SK-N-SH (cell line): Measurements from ENCODE around the gene EXOC1L. TPM values are rescaled to one million over a fixed set of nuclear protein-coding genes. Genes with fewer than 3 reads are reported as not detected.

Experiments
- CTCF ChIA-PET: fragments of 300-600, 350-600 bp; formaldehyde crosslinking; extraction: SDS; loops from one replicate; lab custom pipeline; 2021; lab: Yijun Ruan, JAX
- POLR2A ChIA-PET: fragments of 350-600 bp; sonication (Branson Sonifier 250); formaldehyde crosslinking; extraction: SDS; loops from one replicate; lab custom pipeline; 2020; ENCODE audit warnings: antibody characterized with exemption, inconsistent platforms; lab: Yijun Ruan, JAX
- DNase-seq: peaks from one replicate; pipeline ENCODE4 v3.0.0; 2012
- H2AFZ ChIP-seq: fragments of 200-600 bp; sonication (generic); 2 replicates; pipeline ENCODE4 v1.8.1; 2016; ENCODE audit warnings: antibody characterized with exemption, mild to moderate bottlenecking, low read depth
- H3F3A ChIP-seq: fragments of 200-600 bp; sonication (generic); replicated peaks from 2 replicates; pipeline ENCODE3; 2016; ENCODE audit warnings: antibody characterized with exemption, mild to moderate bottlenecking; ENCODE audit not compliant: insufficient read depth
- H3K27ac ChIP-seq, 2 experiments: fragments of 200-500 bp in 1 of 2; fragments of 200-600 bp in 1 of 2; sonication (Bioruptor generic) in 1 of 2; sonication (generic), shearing (Covaris generic) in 1 of 2; 2 replicates each; pipeline versions ENCODE4 v1.5.1 to v1.6.1; 2014 to 2016; ENCODE audit warnings: low read depth in 2 of 2, inconsistent platforms in 1 of 2, low read length in 1 of 2, mild to moderate bottlenecking in 1 of 2, mixed read lengths in 1 of 2
- H3K27me3 ChIP-seq: fragments of 200-600 bp; sonication (generic), shearing (Covaris generic); 2 replicates; pipeline ENCODE4 v1.6.1; 2016; ENCODE audit warnings: mixed run types; ENCODE audit not compliant: insufficient read depth
- H3K36me3 ChIP-seq, 2 experiments: fragments of 200-500 bp in 1 of 2; fragments of 200-600 bp in 1 of 2; sonication (Bioruptor generic) in 1 of 2; sonication (generic) in 1 of 2; replicated peaks in 1 of 2; 2 replicates each; pipeline versions ENCODE3 to v1.5.1; 2014 to 2016; ENCODE audit warnings: low read length in 1 of 2, mild to moderate bottlenecking in 1 of 2; ENCODE audit not compliant: insufficient read depth in 2 of 2, control insufficient read depth in 1 of 2
- H3K4me1 ChIP-seq, 2 experiments: fragments of 200-500 bp in 1 of 2; fragments of 200-600 bp in 1 of 2; sonication (Bioruptor generic) in 1 of 2; sonication (generic), shearing (Covaris generic) in 1 of 2; 2 replicates each; pipeline versions ENCODE4 v1.5.1 to v1.6.1; 2014 to 2016; ENCODE audit warnings: low read depth in 1 of 2, low read length in 1 of 2, mixed run types in 1 of 2; ENCODE audit not compliant: insufficient read depth in 2 of 2, control insufficient read depth in 1 of 2
- H3K4me2 ChIP-seq: fragments of 200-600 bp; sonication (generic), shearing (Covaris generic); 2 replicates; pipeline ENCODE4 v1.6.1; 2017; ENCODE audit warnings: mixed run types
- H3K4me3 ChIP-seq, 2 experiments: fragments of 200-500 bp in 1 of 2; fragments of 200-600 bp in 1 of 2; sonication (Bioruptor generic) in 1 of 2; sonication (generic), shearing (Covaris generic) in 1 of 2; 2 replicates each; pipeline versions ENCODE4 v1.5.1 to v1.8.1; 2014 to 2016; ENCODE audit warnings: low read depth in 2 of 2, inconsistent platforms in 1 of 2, low read length in 1 of 2, mild to moderate bottlenecking in 1 of 2, mixed read lengths in 1 of 2, moderate library complexity in 1 of 2
- H3K79me2 ChIP-seq: fragments of 200-600 bp; sonication (generic); 2 replicates; pipeline ENCODE4 v1.8.1; 2017; ENCODE audit warnings: mild to moderate bottlenecking; ENCODE audit not compliant: insufficient read depth
- H3K9ac ChIP-seq: fragments of 200-600 bp; sonication (generic); 2 replicates; pipeline ENCODE4 v1.6.1; 2017; ENCODE audit warnings: mixed run types
- H3K9me2 ChIP-seq: fragments of 200-600 bp; sonication (generic); 2 replicates; pipeline ENCODE4 v1.6.1; 2017; ENCODE audit warnings: mixed run types
- H3K9me3 ChIP-seq: fragments of 200-600 bp; sonication (generic); 2 replicates; pipeline ENCODE4 v1.6.1; 2017; ENCODE audit warnings: mixed run types, mild to moderate bottlenecking, moderate library complexity
- H4K20me1 ChIP-seq: fragments of 200-600 bp; sonication (generic); 2 replicates; pipeline ENCODE4 v1.6.1; 2017; ENCODE audit warnings: mild to moderate bottlenecking, mixed run types; ENCODE audit not compliant: insufficient read depth
- CTCF ChIP-seq: fragments of 200-600 bp; sonication (generic); IDR thresholded peaks from 2 replicates; pipeline ENCODE4 v1.6.1; 2017; ENCODE audit warnings: antibody characterized with exemption, mild to moderate bottlenecking, moderate library complexity
- ELF1 ChIP-seq: IDR thresholded peaks from 2 replicates; pipeline ENCODE4 v1.4.0; 2012
- FOXJ3 ChIP-seq: sonication (generic); formaldehyde crosslinking; IDR thresholded peaks from 2 replicates; pipeline ENCODE4 v1.5.1; 2020; ENCODE audit warnings: mild to moderate bottlenecking, missing genetic modification reagents
- GABPA ChIP-seq: IDR thresholded peaks from 2 replicates; pipeline ENCODE4 v1.4.0; 2012; ENCODE audit warnings: low read depth, mild to moderate bottlenecking
- GATA2 ChIP-seq: sonication (generic); formaldehyde crosslinking; IDR thresholded peaks from 2 replicates; pipeline ENCODE4 v1.5.0; 2020; ENCODE audit warnings: mild to moderate bottlenecking, missing genetic modification reagents
- MAX ChIP-seq: IDR thresholded peaks from 2 replicates; pipeline ENCODE4 v1.4.0; 2012; ENCODE audit warnings: low read depth
- NFIC ChIP-seq: IDR thresholded peaks from 2 replicates; pipeline ENCODE4 v1.4.0; 2012; ENCODE audit warnings: borderline replicate concordance
- SIN3A ChIP-seq: IDR thresholded peaks from 2 replicates; pipeline ENCODE4 v1.6.1; 2012; ENCODE audit warnings: low read depth, mild to moderate bottlenecking, low read length, moderate library complexity, borderline replicate concordance
- TCF12 ChIP-seq: IDR thresholded peaks from 2 replicates; pipeline ENCODE4 v1.4.0; 2012
- USF1 ChIP-seq: IDR thresholded peaks from 2 replicates; pipeline ENCODE4 v1.4.0; 2012; ENCODE audit warnings: low read depth, borderline replicate concordance
- USF2 ChIP-seq: fragments of 150-350 bp; IDR thresholded peaks from 2 replicates; pipeline ENCODE4 v1.6.1; 2017; ENCODE audit warnings: antibody characterized with exemption, low read length, low read depth, borderline replicate concordance
- ZBTB33 ChIP-seq: IDR thresholded peaks from 2 replicates; pipeline ENCODE4 v1.4.0; 2012; ENCODE audit warnings: low read depth, borderline replicate concordance
- WGBS: methylation state at CpG from one replicate; pipeline ENCODE4 v1.1.6; 2017; ENCODE audit warnings: low lambda C conversion rate; 5-methylcytosine and 5-hydroxymethylcytosine counted together
- polyA plus RNA-seq, 3 experiments: library from polyadenylated mRNA; depleted of rRNA; stranded (reverse); fragments of >200 nt; gene quantifications; 2 replicates each; pipeline ENCODE4 v1.2.3, GENCODE V29; 2012

Gene EXOC1L
- polyA plus RNA-seq, 1 of the 3 experiments (the other 2 are of a cell fraction): not detected

GRCh38 chr4:55868581-55869090, 49.0 kb downstream of the EXOC1L start:
- H3K9me3 ChIP-seq: no peaks in the 10 kb centered on the region
- H3F3A ChIP-seq: peaks cover 30% of the 10 kb centered on the region
- no peak overlapping the region for H3K4me2 ChIP-seq
- H4K20me1 ChIP-seq: peaks cover 4% of the 10 kb centered on the region
- no peak overlapping the region for H2AFZ ChIP-seq
- peaks cover 2 to 10% of the 10 kb centered on the region in 2 experiments; a peak in 3 of 4 replicates for H3K4me1 ChIP-seq
- H3K9me2 ChIP-seq: no peaks in the 10 kb centered on the region
- CTCF ChIA-PET: interaction anchor here (3.5 kb wide), 1 partner anchor 14 kb away, joined by 21 read pairs; the partner anchor contains the start of gene EXOC1
- peaks cover 6% of the 10 kb centered on the region; the same call in 1 of the 2 replicates for H3K79me2 ChIP-seq
- H3K27me3 ChIP-seq: no peaks in the 10 kb centered on the region
- H3K9ac ChIP-seq: no peak overlapping the region
- DNase-seq: no peak
- peaks cover 69 to 76% of the 10 kb centered on the region in 2 experiments for H3K36me3 ChIP-seq
- TF ChIP-seq ELF1: no peak
- TF ChIP-seq GATA2 (CRISPR knock-in tag): no peak
- no peak for TF ChIP-seq USF2
- no peak for TF ChIP-seq FOXJ3 (CRISPR knock-in tag)
- TF ChIP-seq MAX: no peak
- TF ChIP-seq NFIC: no peak
- no peak for TF ChIP-seq CTCF
- TF ChIP-seq ZBTB33: no peak
- TF ChIP-seq GABPA: no peak
- no peak for TF ChIP-seq TCF12
- no peak for TF ChIP-seq USF1
- TF ChIP-seq SIN3A: no peak
- TF ChIP-seq, all 33 proteins: peak for 0
- H3K27ac ChIP-seq: no peak overlapping the region
- H3K4me3 ChIP-seq: no peak overlapping the region
- POLR2A ChIA-PET: no interaction called here
- WGBS: 100% methylated on average over 1 of the region's 1 CpG
